ENCODE data around the gene CD109. TPM values are rescaled to one million over a fixed set of nuclear protein-coding genes. Genes with fewer than 3 reads are reported as not detected.

Gene CD109
- total and polyA plus RNA-seq, 2 of the 8 experiments (the other 6 are each of a cell fraction or from before 2014, with no cell fraction given), result 1.4 to 5.3 TPM

GRCh38 chr6:73743556-73743955, 47.6 kb downstream of the CD109 start:
- H3K18ac ChIP-seq (ENCODE audit: extremely low read depth, low read length), result no peak overlapping the region
- H3K4me3 ChIP-seq (ENCODE audit: extremely low read depth in 1 of 4, insufficient read depth in 2 of 4, low read depth in 3 of 4, low read length in 4 of 4), result no peak overlapping the region
- H3K4me2 ChIP-seq (ENCODE audit: insufficient read depth in 1 of 2, low read depth in 2 of 2, low read length in 2 of 2), result no peak overlapping the region
- DNase-seq (ENCODE audit: low read depth in 1 of 2, low spot score in 2 of 2) (no peak), FAIRE-seq (no peak)
- H2BK5ac ChIP-seq (ENCODE audit: low read depth, low read length), result no peak overlapping the region
- no peak overlapping the region for H2BK20ac ChIP-seq (ENCODE audit: low read length)
- H3K56ac ChIP-seq (replicated peaks; ENCODE audit: insufficient read length, low read depth, low read length), result no peak overlapping the region
- no peak overlapping the region for H3K4ac ChIP-seq (replicated peaks; ENCODE audit: insufficient read length, low read depth, low read length)
- no peaks in the 10 kb centered on the region for H3K23me2 ChIP-seq (ENCODE audit: low read depth, low read length)
- no peak overlapping the region for H4K8ac ChIP-seq (ENCODE audit: extremely low read depth, insufficient read depth, low read length)
- no peaks in the 10 kb centered on the region for H3K79me2 ChIP-seq (ENCODE audit: control insufficient read depth in 1 of 2, insufficient read depth in 2 of 2, low read length in 2 of 2)
- no peak overlapping the region for H3K14ac ChIP-seq (ENCODE audit: insufficient read length)
- H4K5ac ChIP-seq (ENCODE audit: insufficient read length, low read depth, low read length), result no peak overlapping the region
- H3K23ac ChIP-seq (ENCODE audit: insufficient read length), result no peak overlapping the region
- no peaks in the 10 kb centered on the region for H3K79me1 ChIP-seq (ENCODE audit: low read depth, low read length)
- no peak overlapping the region for H2BK120ac ChIP-seq (replicated peaks; ENCODE audit: low read depth, low read length)
- no peaks in the 10 kb centered on the region for H4K20me1 ChIP-seq (replicated peaks in 1 of 2; ENCODE audit: control insufficient read depth in 1 of 2, insufficient read depth in 2 of 2, low read length in 2 of 2)
- H3K36me3 ChIP-seq (ENCODE audit: control insufficient read depth in 2 of 4, insufficient read depth in 4 of 4, low read length in 3 of 4), result no peaks in the 10 kb centered on the region
- no peak overlapping the region for H2BK15ac ChIP-seq (ENCODE audit: low read length)
- no peak overlapping the region for H2AK5ac ChIP-seq (ENCODE audit: low read depth, low read length)
- POLR2A ChIA-PET (ENCODE audit: partially characterized antibody), result interaction anchor here (1.2 kb wide), 1 partner anchor 10 kb away, joined by 3 read pairs; no protein-coding TSS in a partner anchor
- CTCF ChIA-PET (ENCODE audit: partially characterized antibody), result interaction anchor here (0.6 to 7.7 kb wide), 4 partner anchors 10 to 1463 kb away, joined by 3 to 104 read pairs (median 12); partner anchors contain the start of gene COL12A1
- no peak overlapping the region for H2BK12ac ChIP-seq (ENCODE audit: low read depth, low read length)
- H2AFZ ChIP-seq (ENCODE audit: low read length), result no peak overlapping the region
- H3K4me1 ChIP-seq (replicated peaks in 1 of 4; ENCODE audit: control insufficient read depth in 3 of 4, insufficient read depth in 4 of 4, low read length in 3 of 4), result no peaks in the 10 kb centered on the region
- H3K27ac ChIP-seq (ENCODE audit: low read depth, low read length), result no peak overlapping the region
- WGBS, 2 experiments (ENCODE audit: extremely low coverage in 1 of 2, insufficient coverage in 1 of 2, insufficient read length in 1 of 2, insufficient replicate concordance in 2 of 2, low coverage in 1 of 2, low lambda C conversion rate in 2 of 2, missing lambda C conversion rate in 1 of 2), result 81% methylated on average over 3 of the region's 3 CpGs; no CpG with 5 or more reads in 1 of the 2 experiments
- no peak overlapping the region for H3K9ac ChIP-seq (replicated peaks in 1 of 4; ENCODE audit: extremely low read depth in 1 of 4, low read depth in 3 of 4, low read length in 3 of 4)
- no peaks in the 10 kb centered on the region for H3K9me3 ChIP-seq (ENCODE audit: insufficient read depth in 2 of 2, low read depth in 1 of 2, low read length in 1 of 2)
- H3K27me3 ChIP-seq (replicated peaks in 1 of 4; ENCODE audit: control insufficient read depth in 3 of 4, extremely low read depth in 1 of 4, insufficient read depth in 3 of 4, low read length in 3 of 4), result no peaks in the 10 kb centered on the region
- no peak overlapping the region for H4K91ac ChIP-seq (replicated peaks; ENCODE audit: insufficient read length, low read length)
- no peak for TF ChIP-seq RAD21 (IDR thresholded peaks at IDR 0.05 in 1 of 2, conservative IDR thresholded peaks at IDR 0.05 in 1 of 2; ENCODE audit: low read depth in 2 of 2, low read length in 2 of 2)
- TF ChIP-seq BRCA1 (IDR thresholded peaks at IDR 0.05; ENCODE audit: low read depth, low read length), result no peak
- TF ChIP-seq SIX5 (IDR thresholded peaks at IDR 0.05; ENCODE audit: low read depth, low read length), result no peak
- no peak for TF ChIP-seq SUZ12 (IDR thresholded peaks at IDR 0.05; ENCODE audit: low read length)
- TF ChIP-seq GABPA (IDR thresholded peaks at IDR 0.05; ENCODE audit: borderline replicate concordance, insufficient read depth, low read length), result no peak
- TF ChIP-seq EZH2 (IDR thresholded peaks at IDR 0.05; ENCODE audit: low read depth, low read length, severe bottlenecking), result no peak
- TF ChIP-seq SAP30 (IDR thresholded peaks at IDR 0.05; ENCODE audit: insufficient read depth, insufficient replicate concordance, low read length), result no peak
- TF ChIP-seq HDAC2 (IDR thresholded peaks at IDR 0.05; ENCODE audit: borderline replicate concordance in 1 of 2, low read depth in 2 of 2, low read length in 2 of 2), result no peak
- TF ChIP-seq SP1 (IDR thresholded peaks at IDR 0.05; ENCODE audit: low read depth, low read length), result no peak
- no peak for TF ChIP-seq ATF3 (IDR thresholded peaks at IDR 0.05; ENCODE audit: insufficient read depth, low read depth, low read length)
- no peak for TF ChIP-seq JUND (IDR thresholded peaks at IDR 0.05; ENCODE audit: low read length)
- TF ChIP-seq FOSL1 (IDR thresholded peaks at IDR 0.05; ENCODE audit: insufficient read depth, low read depth, low read length), result no peak
- TF ChIP-seq ZNF274 (IDR thresholded peaks at IDR 0.05; ENCODE audit: borderline replicate concordance, extremely low read depth, low read length), result no peak

All from H1 (cell line).